Rectal smooth muscle tissue (tissue), 1 donor: ENCODE measurements around the gene CES4A.
"Not testable (repeated sequence)": the region's sequence is repeated elsewhere in the genome, so short reads cannot be mapped to it uniquely, and the experiment has no call there.

ENCODE experiments used
- H3K27ac ChIP-seq: one replicate; pipeline ENCODE4 v1.7.0; 2013; ENCODE audit warnings: low read depth, low read length, inconsistent platforms
- H3K27me3 ChIP-seq: one replicate; pipeline ENCODE4 v1.7.0; 2013; ENCODE audit warnings: low read length; ENCODE audit not compliant: control insufficient read depth, insufficient read depth
- H3K36me3 ChIP-seq: one replicate; pipeline ENCODE4 v1.7.0; 2013; ENCODE audit warnings: low read length; ENCODE audit not compliant: control insufficient read depth, insufficient read depth
- H3K4me1 ChIP-seq: one replicate; pipeline ENCODE4 v1.7.0; 2013; ENCODE audit warnings: low read length; ENCODE audit not compliant: control insufficient read depth, insufficient read depth
- H3K4me3 ChIP-seq: one replicate; pipeline ENCODE4 v1.7.0; 2013; ENCODE audit warnings: low read length
- H3K9ac ChIP-seq: one replicate; pipeline ENCODE4 v1.7.0; 2013; ENCODE audit warnings: low read length

The CES4A gene

GRCh38 chr16:66948837-66949225 is 39.6 kb upstream of the CES4A start:
- peaks cover 3% of the 10 kb centered on the region for H3K27me3 ChIP-seq
- H3K9ac ChIP-seq, result no peak overlapping the region

DNA sequence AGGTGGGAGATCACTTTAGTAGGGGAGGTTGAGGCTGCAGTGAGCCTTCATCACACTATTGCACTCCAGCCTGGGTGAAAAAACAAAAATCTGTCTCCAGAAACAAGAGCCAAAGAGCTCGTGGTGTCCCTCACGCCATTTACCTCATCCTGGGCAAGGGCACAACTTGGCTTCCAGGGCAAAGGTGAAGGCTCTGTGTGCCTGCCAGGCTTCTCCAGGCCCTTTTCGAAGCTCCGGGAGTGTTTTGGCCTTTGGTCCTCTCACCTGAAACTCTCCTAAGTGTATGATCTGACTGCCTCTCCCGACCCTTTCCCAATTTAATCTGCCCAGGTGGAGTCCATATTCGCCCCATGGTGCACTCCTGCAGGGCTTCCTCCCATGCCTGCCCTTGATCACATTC is 38.9 kb upstream of the CES4A start:
- no peaks in the 10 kb centered on the region for H3K36me3 ChIP-seq
- no peak overlapping the region for H3K9ac ChIP-seq
- H3K27me3 ChIP-seq, result peaks cover 3% of the 10 kb centered on the region
- H3K27ac ChIP-seq, result no peak overlapping the region
- H3K4me3 ChIP-seq, result no peak overlapping the region
- H3K4me1 ChIP-seq, result no peaks in the 10 kb centered on the region

More at GRCh38 chr16:66948837-66949225, 39.6 kb upstream of the CES4A start:
- Histone ChIP-seq H3K27ac (no peak overlapping the region), H3K4me1 (no peaks in the 10 kb centered on the region), H3K4me3 (peak overlapping the region; percentile 68), H3K36me3 (no peaks in the 10 kb centered on the region)

GRCh38 chr16:66950437-66950836 is 38.0 kb upstream of the CES4A start:
- no peak overlapping the region for H3K9ac ChIP-seq
- peaks cover 3% of the 10 kb centered on the region for H3K27me3 ChIP-seq
- H3K27ac ChIP-seq, result no peak overlapping the region
- no peaks in the 10 kb centered on the region for H3K36me3 ChIP-seq
- H3K4me1 ChIP-seq, result no peaks in the 10 kb centered on the region
- peak overlapping the region; percentile 11 for H3K4me3 ChIP-seq

DNA sequence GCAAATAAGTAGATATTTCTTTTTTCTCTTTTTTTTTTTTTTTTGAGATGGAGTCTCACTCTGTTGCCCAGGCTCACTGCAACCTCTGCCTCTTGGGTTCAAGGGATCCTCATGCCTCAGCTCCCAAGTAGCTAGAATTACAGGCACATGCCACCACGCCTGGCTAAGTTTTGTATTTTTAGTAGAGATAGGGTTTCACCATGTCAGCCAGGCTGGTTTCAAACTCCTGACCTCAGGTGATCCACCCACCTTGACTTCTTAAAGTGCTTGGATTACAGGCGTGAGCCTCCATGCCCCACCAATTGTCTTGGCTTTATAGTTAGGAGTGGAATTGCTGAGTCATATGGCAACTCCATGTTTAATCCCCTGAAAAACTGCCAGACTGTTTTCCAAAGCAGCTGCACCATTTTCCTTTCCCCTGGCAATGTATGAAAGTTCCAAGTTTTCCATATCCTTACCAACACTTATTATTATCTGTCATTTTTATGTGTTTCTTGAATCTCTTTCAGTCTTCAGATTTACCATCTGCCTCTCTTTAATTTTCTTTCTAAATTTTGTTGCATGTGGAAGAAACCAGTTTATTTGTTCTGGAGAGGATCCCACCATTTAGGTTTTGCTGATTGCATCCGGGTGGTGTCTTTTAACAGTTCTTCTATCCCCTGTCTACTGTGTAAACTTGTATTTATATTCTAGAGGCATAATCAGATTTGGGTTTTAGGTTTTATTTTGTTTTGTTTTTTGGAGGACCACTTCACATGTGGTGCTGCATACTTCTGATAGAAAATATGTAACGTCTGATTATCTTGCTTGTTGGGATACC is 37.2 kb upstream of the CES4A start:
- H3K9ac ChIP-seq, result no peak overlapping the region
- H3K27me3 ChIP-seq, result peaks cover 3% of the 10 kb centered on the region

GRCh38 chr16:66952430-66953110 is 35.8 kb upstream of the CES4A start:
- Histone ChIP-seq H3K4me1 (no peaks in the 10 kb centered on the region), H3K27me3 (peaks cover 3% of the 10 kb centered on the region), H3K27ac (no peak overlapping the region), H3K9ac (no peak overlapping the region), H3K36me3 (no peaks in the 10 kb centered on the region), H3K4me3 (no peak overlapping the region)

More for the DNA sequence above, 37.2 kb upstream of the CES4A start:
- no peaks in the 10 kb centered on the region for H3K4me1 ChIP-seq
- no peaks in the 10 kb centered on the region for H3K36me3 ChIP-seq
- no peak overlapping the region for H3K4me3 ChIP-seq
- H3K27ac ChIP-seq, result no peak overlapping the region

DNA sequence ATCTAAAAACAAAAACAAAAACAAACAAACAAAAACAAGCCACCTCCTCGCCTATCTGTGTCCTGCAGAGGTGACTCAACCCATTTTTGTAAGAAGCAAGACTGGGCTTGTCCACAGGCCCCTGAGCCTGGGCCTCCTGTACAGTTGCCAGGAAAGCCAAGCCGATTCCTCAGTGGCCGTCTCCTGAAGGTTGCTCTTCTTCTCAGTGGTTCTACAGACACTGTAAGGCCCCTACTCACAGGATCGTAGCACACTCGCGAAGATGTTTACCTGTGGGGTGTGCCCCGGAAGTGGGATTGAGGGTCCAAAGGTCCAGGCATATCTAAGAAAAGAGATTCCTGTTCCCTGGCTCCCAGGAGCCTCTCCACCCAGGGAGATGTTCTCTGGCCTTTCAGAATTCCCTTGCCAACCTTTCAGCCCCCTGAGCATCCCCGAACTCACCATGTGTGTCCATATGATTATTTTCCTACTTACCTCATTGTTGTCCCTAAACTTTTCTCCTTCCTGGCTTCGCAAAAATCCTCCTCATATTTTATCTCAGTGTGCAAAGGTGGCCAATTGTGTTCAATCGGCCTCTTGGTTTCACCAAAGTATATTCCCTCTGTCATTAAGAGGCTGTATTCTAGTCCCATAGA is 34.8 kb upstream of the CES4A start:
- no peak overlapping the region for H3K4me3 ChIP-seq
- peaks cover 2% of the 10 kb centered on the region for H3K27me3 ChIP-seq
- no peaks in the 10 kb centered on the region for H3K36me3 ChIP-seq
- no peak overlapping the region for H3K9ac ChIP-seq
- no peak overlapping the region for H3K27ac ChIP-seq
- no peaks in the 10 kb centered on the region for H3K4me1 ChIP-seq

GRCh38 chr16:66954097-66954659 is 34.2 kb upstream of the CES4A start:
- no peak overlapping the region for H3K9ac ChIP-seq
- no peaks in the 10 kb centered on the region for H3K27me3 ChIP-seq
- no peaks in the 10 kb centered on the region for H3K4me1 ChIP-seq
- no peak overlapping the region for H3K27ac ChIP-seq
- H3K36me3 ChIP-seq, result no peaks in the 10 kb centered on the region
- no peak overlapping the region for H3K4me3 ChIP-seq

DNA sequence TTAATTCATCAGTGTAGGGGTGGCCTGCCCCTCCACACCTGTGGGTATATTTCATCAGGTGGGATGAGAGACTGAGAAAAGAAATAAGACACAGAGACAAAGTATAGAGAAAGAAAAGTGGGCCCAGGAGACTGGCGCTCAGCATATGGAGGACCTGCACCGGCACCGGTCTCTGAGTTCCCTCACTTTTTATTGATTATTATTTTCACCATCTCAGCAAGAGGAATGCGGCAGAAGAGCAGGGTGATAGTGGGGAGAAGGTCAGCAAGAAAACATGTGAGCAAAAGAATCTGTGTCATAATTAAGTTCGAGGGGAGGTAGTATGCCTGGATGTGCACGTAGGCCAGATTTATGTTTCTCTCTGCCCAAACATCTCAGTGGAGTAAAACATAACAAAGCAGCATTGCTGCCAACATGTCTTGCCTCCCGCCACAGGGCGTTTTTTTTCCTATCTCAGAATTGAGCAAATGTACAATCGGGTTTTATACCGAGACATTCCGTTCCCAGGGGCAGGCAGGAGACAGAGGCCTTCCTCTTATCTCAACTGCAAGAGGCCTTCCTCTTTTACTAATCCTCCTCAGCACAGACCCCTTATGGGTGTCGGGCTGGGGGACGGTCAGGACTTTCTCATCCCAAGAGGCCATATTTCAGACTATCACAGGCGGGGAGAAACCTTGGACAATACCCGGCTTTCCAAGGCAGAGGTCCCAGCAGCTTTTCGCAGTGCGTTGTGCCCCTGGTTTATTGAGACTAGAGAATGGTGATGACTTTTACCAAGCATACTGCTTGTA is 32.8 kb upstream of the CES4A start:
- not testable (repeated sequence) for H3K4me3 ChIP-seq, H3K9ac ChIP-seq, H3K27me3 ChIP-seq, H3K36me3 ChIP-seq, H3K27ac ChIP-seq, H3K4me1 ChIP-seq

- not testable (repeated sequence) for H3K4me3 ChIP-seq, H3K27me3 ChIP-seq, H3K36me3 ChIP-seq, H3K4me1 ChIP-seq, H3K9ac ChIP-seq, H3K27ac ChIP-seq
Observed at GRCh38 chr16:66956154-66956457, 32.3 kb upstream of the CES4A start.

DNA sequence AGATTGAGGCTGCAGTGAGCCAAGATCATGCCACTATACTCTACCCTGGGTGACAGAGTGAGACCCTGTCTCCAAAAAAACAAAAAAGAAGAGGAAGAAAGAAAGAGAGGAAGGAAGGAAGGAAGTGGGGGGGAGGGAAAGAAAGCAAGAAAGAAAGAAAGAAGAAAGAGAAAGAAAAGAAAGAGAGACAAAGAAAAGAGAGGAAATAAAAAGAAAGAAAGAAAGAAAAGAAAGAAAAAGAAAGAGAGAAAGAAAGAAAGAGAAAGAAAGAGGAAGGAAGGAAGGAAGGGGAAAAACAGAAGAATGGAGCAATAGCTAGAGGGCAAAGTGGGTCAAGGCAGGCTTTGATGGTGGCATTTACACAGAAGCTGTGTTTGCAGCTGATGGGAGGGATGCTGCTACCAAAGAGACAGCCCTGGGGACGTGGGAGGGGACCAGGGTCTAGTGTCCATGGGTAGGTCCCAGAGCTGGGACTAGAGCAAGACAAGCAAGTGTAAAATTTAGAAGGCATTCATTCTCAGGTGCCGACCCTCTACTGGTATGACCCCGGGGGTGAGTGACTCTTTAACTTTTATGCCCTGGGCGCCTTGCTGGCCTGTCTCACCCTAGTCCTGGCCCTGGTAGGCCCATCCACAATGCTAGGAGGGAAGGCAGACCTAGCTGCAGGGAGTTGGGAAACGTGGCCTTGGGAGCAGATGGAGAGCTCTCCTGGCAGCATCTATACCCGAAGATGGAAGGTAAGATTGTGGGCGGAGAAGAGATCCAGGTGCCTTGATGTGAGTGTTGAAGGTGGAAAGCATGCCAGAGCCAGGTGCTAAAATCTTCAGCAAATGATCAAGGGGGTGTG is 29.3 kb upstream of the CES4A start:
- Histone ChIP-seq H3K36me3 (no peaks in the 10 kb centered on the region), H3K27ac (no peak overlapping the region), H3K4me1 (no peaks in the 10 kb centered on the region)

GRCh38 chr16:66959704-66960161 is 28.7 kb upstream of the CES4A start:
- no peaks in the 10 kb centered on the region for H3K36me3 ChIP-seq
- no peak overlapping the region for H3K4me3 ChIP-seq
- no peaks in the 10 kb centered on the region for H3K4me1 ChIP-seq
- H3K9ac ChIP-seq, result no peak overlapping the region
- H3K27me3 ChIP-seq, result no peaks in the 10 kb centered on the region
- no peak overlapping the region for H3K27ac ChIP-seq

More for the DNA sequence above, 29.3 kb upstream of the CES4A start:
- Histone ChIP-seq H3K9ac (no peak overlapping the region), H3K27me3 (no peaks in the 10 kb centered on the region), H3K4me3 (no peak overlapping the region)
